ENCODE results near the gene RPS2. TPM values are rescaled to one million over a fixed set of nuclear protein-coding genes. Genes with fewer than 3 reads are reported as not detected.

RPS2 gene
- total and polyA plus RNA-seq, 2 of the 8 experiments (the other 6 are each of a cell fraction or from before 2014, with no cell fraction given) = 4,042 to 16,783 TPM

GRCh38 chr16:1976951-1977874 lies 12.6 kb upstream of the RPS2 start:
- Histone ChIP-seq H3K9me3 (ENCODE audit: insufficient read depth in 2 of 2, low read depth in 1 of 2, low read length in 1 of 2) (no peaks in the 10 kb centered on the region), H3K79me2 (ENCODE audit: control insufficient read depth in 1 of 2, insufficient read depth in 2 of 2, low read length in 2 of 2) (peaks cover 3 to 13% of the 10 kb centered on the region in 2 experiments; a peak in 2 of 4 replicates), H2BK15ac (ENCODE audit: low read length) (no peak overlapping the region), H3K4me1 (replicated peaks in 1 of 4; ENCODE audit: control insufficient read depth in 3 of 4, insufficient read depth in 4 of 4, low read length in 3 of 4) (peaks cover 3 to 32% (median 26%) of the 10 kb centered on the region in 4 experiments), H2BK12ac (ENCODE audit: low read depth, low read length) (no peak overlapping the region), H3K4ac (replicated peaks; ENCODE audit: insufficient read length, low read depth, low read length) (no peak overlapping the region), H3K4me2 (ENCODE audit: insufficient read depth in 1 of 2, low read depth in 2 of 2, low read length in 2 of 2) (no peak overlapping the region), H3K36me3 (ENCODE audit: control insufficient read depth in 2 of 4, insufficient read depth in 4 of 4, low read length in 3 of 4) (peaks cover 11 to 33% (median 22%) of the 10 kb centered on the region in 4 experiments; a peak in 7 of 8 replicates), H3K9ac (replicated peaks in 1 of 4; ENCODE audit: extremely low read depth in 1 of 4, low read depth in 3 of 4, low read length in 3 of 4) (no peak overlapping the region), H4K5ac (ENCODE audit: insufficient read length, low read depth, low read length) (no peak overlapping the region), H4K20me1 (replicated peaks in 1 of 2; ENCODE audit: control insufficient read depth in 1 of 2, insufficient read depth in 2 of 2, low read length in 2 of 2) (peaks cover 2 to 27% of the 10 kb centered on the region in 2 experiments), H3K27me3 (replicated peaks in 1 of 4; ENCODE audit: control insufficient read depth in 3 of 4, extremely low read depth in 1 of 4, insufficient read depth in 3 of 4, low read length in 3 of 4) (peaks cover 8 to 30% (median 29%) of the 10 kb centered on the region in 4 experiments; a peak in 6 of 7 replicates), H3K4me3 (ENCODE audit: extremely low read depth in 1 of 4, insufficient read depth in 2 of 4, low read depth in 3 of 4, low read length in 4 of 4) (no peak overlapping the region), H3K23me2 (ENCODE audit: low read depth, low read length) (peaks cover 18% of the 10 kb centered on the region; the same call in 1 of the 2 replicates), H3K79me1 (ENCODE audit: low read depth, low read length) (peaks cover 9% of the 10 kb centered on the region; the same call in 1 of the 2 replicates), H2BK5ac (ENCODE audit: low read depth, low read length) (no peak overlapping the region), H2BK120ac (replicated peaks; ENCODE audit: low read depth, low read length) (no peak overlapping the region), H4K8ac (ENCODE audit: extremely low read depth, insufficient read depth, low read length) (no peak overlapping the region), H3K14ac (ENCODE audit: insufficient read length) (no peak overlapping the region), H2AFZ (ENCODE audit: low read length) (no peak overlapping the region), H3K27ac (ENCODE audit: low read depth, low read length) (no peak overlapping the region), H3K56ac (replicated peaks; ENCODE audit: insufficient read length, low read depth, low read length) (no peak overlapping the region), H3K23ac (ENCODE audit: insufficient read length) (no peak overlapping the region), H2BK20ac (ENCODE audit: low read length) (no peak overlapping the region), H3K18ac (ENCODE audit: extremely low read depth, low read length) (no peak overlapping the region), H4K91ac (replicated peaks; ENCODE audit: insufficient read length, low read length) (no peak overlapping the region), H2AK5ac (ENCODE audit: low read depth, low read length) (no peak overlapping the region)
- CTCF ChIA-PET (ENCODE audit: partially characterized antibody) = interaction anchor here (0.7 to 1.5 kb wide), 4 partner anchors 19 to 55 kb away, joined by 3 to 5 read pairs (median 4); no protein-coding TSS in a partner anchor
- POLR2A ChIA-PET (ENCODE audit: partially characterized antibody) = interaction anchor here (0.9 to 28.2 kb wide), 10 partner anchors 8 to 201 kb away, joined by 3 to 736 read pairs (median 7); partner anchors contain the start of genes NDUFB10, RNF151, RPS2 and SYNGR3
- 94% methylated on average over 30 of the region's 33 CpGs; no CpG with 5 or more reads in 1 of the 2 experiments for WGBS, 2 experiments (ENCODE audit: extremely low coverage in 1 of 2, insufficient coverage in 1 of 2, insufficient read length in 1 of 2, insufficient replicate concordance in 2 of 2, low coverage in 1 of 2, low lambda C conversion rate in 2 of 2, missing lambda C conversion rate in 1 of 2)
- TF ChIP-seq EP300 (IDR thresholded peaks at IDR 0.05; ENCODE audit: borderline replicate concordance in 1 of 2, low read depth in 2 of 2, low read length in 2 of 2) (no peak), CHD2 (IDR thresholded peaks at IDR 0.05; ENCODE audit: low read length) (no peak)
- FAIRE-seq (no peak), DNase-seq (ENCODE audit: low read depth in 1 of 2, low spot score in 2 of 2) (no peak)

Data from H1 (cell line).